ENCODE results near the gene WDR44. TPM values are rescaled to one million over a fixed set of nuclear protein-coding genes. Genes with fewer than 3 reads are reported as not detected.
A peak's percentile ranks its signal among the peaks of the same experiment; 100 is the strongest.

The WDR44 gene
- total RNA-seq, 2 experiments from 2014 or later: 9.9 to 10.2 TPM

GRCh38 chrX:118350706-118351105, 4.8 kb downstream of the WDR44 start:
- ChIA-PET CTCF (no interaction called here), POLR2A (no interaction called here)
- TF ChIP-seq CTCF (IDR thresholded peaks at IDR 0.05): no peak
- Mint-ChIP-seq H3K4me1 (ENCODE audit: low read depth) (peaks cover 54% of the 10 kb centered on the region), H3K4me3 (peak overlapping the region; percentile 60), H3K9me3 (no peaks in the 10 kb centered on the region), H3K36me3 (ENCODE audit: low read depth) (no peaks in the 10 kb centered on the region), H3K27ac (peak overlapping the region; percentile 77), H3K27me3 (no peaks in the 10 kb centered on the region)
- intact Hi-C loops (cut with micrococcal nuclease): no loop called here
- DNase-seq (no peak), ATAC-seq (no peak)

GRCh38 chrX:118352566-118352965, 6.7 kb downstream of the WDR44 start:
- H3K36me3 Mint-ChIP-seq (ENCODE audit: low read depth): no peaks in the 10 kb centered on the region
- no peaks in the 10 kb centered on the region for H3K27me3 Mint-ChIP-seq
- no peaks in the 10 kb centered on the region for H3K9me3 Mint-ChIP-seq
- DNase-seq: no peak
- peaks cover 60% of the 10 kb centered on the region for H3K4me1 Mint-ChIP-seq (ENCODE audit: low read depth)
- no peak for TF ChIP-seq CTCF (IDR thresholded peaks at IDR 0.05)
- ChIA-PET POLR2A (no interaction called here), CTCF (no interaction called here)
- H3K4me3 Mint-ChIP-seq: no peak overlapping the region
- no peak overlapping the region for H3K27ac Mint-ChIP-seq
- intact Hi-C loops (cut with micrococcal nuclease): no loop called here
- ATAC-seq: no peak

DNA sequence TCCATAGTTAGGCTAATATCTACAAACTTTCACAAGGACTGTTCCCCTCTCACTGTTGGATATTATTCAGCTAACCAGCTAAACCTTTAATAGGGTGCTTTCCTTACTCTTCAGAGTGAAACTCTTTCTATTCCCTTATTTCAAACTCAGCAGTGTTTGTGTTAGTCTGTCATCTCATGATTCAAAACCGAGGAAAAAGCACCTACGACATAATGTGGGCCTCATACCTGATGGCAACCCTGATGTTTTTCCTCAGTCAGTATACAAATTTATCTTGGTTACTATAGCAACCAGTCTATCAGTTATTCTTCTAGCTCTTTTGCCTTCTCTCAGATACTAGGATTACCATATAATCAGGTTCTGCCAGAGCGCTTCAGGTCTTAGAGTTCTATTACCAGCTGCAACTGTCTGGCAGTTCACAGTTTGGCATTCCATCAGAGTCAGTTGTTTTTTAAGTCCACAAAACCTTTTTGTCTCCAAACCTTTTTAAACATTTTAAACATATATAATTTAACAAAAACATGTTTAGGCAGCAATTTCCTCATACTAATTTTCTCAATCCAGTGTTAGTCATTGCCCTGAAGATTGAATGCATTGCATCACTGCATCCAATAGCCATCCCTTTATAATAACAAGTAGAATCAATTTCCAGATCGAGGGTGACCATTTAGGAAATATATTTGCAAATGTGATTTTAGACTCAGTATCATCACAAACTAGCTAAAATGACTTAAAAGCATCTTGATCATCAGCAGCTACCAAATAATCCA, 7.4 kb downstream of the WDR44 start:
- Mint-ChIP-seq H3K4me1 (ENCODE audit: low read depth) (peaks cover 53% of the 10 kb centered on the region), H3K36me3 (ENCODE audit: low read depth) (no peaks in the 10 kb centered on the region), H3K4me3 (no peak overlapping the region), H3K27ac (no peak overlapping the region), H3K27me3 (no peaks in the 10 kb centered on the region), H3K9me3 (no peaks in the 10 kb centered on the region)
- ATAC-seq: no peak
- DNase-seq: no peak
- no peak for TF ChIP-seq CTCF (IDR thresholded peaks at IDR 0.05)
- intact Hi-C loops (cut with micrococcal nuclease): no loop called here
- ChIA-PET CTCF (no interaction called here), POLR2A (no interaction called here)

DNA sequence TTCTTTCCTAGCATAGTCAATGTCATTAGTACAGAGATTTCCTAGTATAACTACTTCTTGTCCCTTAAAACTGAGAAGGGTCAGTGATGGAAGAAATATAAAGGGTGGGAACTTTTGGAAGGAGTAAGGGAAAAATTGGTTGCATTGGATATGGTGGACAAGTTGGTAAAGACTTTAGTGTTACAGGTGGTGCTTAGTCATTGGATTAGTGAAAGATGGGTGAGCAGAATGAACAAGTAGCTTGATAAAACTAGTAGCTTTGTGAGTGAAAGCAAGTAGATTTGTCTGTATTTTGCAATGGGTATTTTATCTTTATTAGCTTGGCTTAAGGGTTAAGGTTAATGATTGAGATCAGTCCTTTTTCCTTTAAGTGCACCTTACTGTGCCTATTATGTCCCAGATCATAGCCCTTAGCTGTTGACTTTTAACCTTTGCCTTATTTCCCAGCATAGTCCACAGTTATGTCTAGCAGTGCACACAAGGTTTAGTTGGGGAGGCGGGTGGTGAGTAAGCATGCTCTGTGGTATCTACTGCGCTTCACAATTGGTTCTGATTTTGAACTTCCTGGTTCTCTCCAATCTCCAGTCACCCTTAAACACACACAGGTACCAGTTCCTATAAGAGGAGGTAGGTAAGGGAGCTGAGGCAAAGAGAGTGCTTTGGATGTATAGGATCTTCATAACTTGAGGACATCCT, 9.5 kb downstream of the WDR44 start:
- ChIA-PET CTCF (no interaction called here), POLR2A (no interaction called here)
- H3K4me1 Mint-ChIP-seq (ENCODE audit: low read depth): peaks cover 51% of the 10 kb centered on the region
- TF ChIP-seq CTCF (IDR thresholded peaks at IDR 0.05): no peak
- ATAC-seq: peak; percentile 72
- no peaks in the 10 kb centered on the region for H3K9me3 Mint-ChIP-seq
- no peak overlapping the region for H3K4me3 Mint-ChIP-seq
- no peaks in the 10 kb centered on the region for H3K27me3 Mint-ChIP-seq
- H3K27ac Mint-ChIP-seq: peak overlapping the region; percentile 64
- no peaks in the 10 kb centered on the region for H3K36me3 Mint-ChIP-seq (ENCODE audit: low read depth)
- intact Hi-C loops (cut with micrococcal nuclease): no loop called here
- DNase-seq: peak; percentile 26

- intact Hi-C loops (cut with micrococcal nuclease): no loop called here
- no peak for DNase-seq
- CTCF ChIA-PET: no interaction called here
- H3K4me1 Mint-ChIP-seq (ENCODE audit: low read depth): peaks cover 52% of the 10 kb centered on the region
- POLR2A ChIA-PET: no interaction called here
- H3K9me3 Mint-ChIP-seq: no peaks in the 10 kb centered on the region
- no peaks in the 10 kb centered on the region for H3K36me3 Mint-ChIP-seq (ENCODE audit: low read depth)
- no peak overlapping the region for H3K27ac Mint-ChIP-seq
- ATAC-seq: no peak
- no peak overlapping the region for H3K4me3 Mint-ChIP-seq
- no peaks in the 10 kb centered on the region for H3K27me3 Mint-ChIP-seq
- TF ChIP-seq CTCF (IDR thresholded peaks at IDR 0.05): no peak
These were observed 10.3 kb downstream of the WDR44 start for GRCh38 chrX:118356154-118356701.
